A673 (cell line): Measurements from ENCODE around the gene GIMAP8. TPM values are rescaled to one million over a fixed set of nuclear protein-coding genes. Genes with fewer than 3 reads are reported as not detected.
"Not testable (repeated sequence)": the region's sequence is repeated elsewhere in the genome, so short reads cannot be mapped to it uniquely, and the experiment has no call there.

Experiments
- BruUV-seq: library from RNA; stranded (reverse); fragments of 400-500 nt; replicated peaks from 2 replicates; lab custom pipeline; 2021; lab: Mats Ljungman, UMichigan
- CTCF ChIA-PET: fragments of 300-600 bp; sonication (Branson Sonifier 250); formaldehyde crosslinking; loops from one replicate; lab custom pipeline; 2022; ENCODE audit warnings: antibody characterized with exemption; lab: Charles Lee
- POLR2A ChIA-PET: fragments of 300-600 bp; sonication (Branson Sonifier 250); formaldehyde crosslinking; loops from one replicate; lab custom pipeline; 2022; ENCODE audit warnings: antibody characterized with exemption; ENCODE audit not compliant: low non-redundant PET; lab: Charles Lee
- DNase-seq: peaks from one replicate; pipeline ENCODE4 v3.0.0-alpha.2; 2015; ENCODE audit warnings: low spot score
- H3K27ac ChIP-seq: fragments of 200-600 bp; sonication (generic); 2 replicates; pipeline ENCODE4 v1.5.1; 2016; ENCODE audit warnings: mixed run types, low read depth, mild to moderate bottlenecking, mixed read lengths, antibody characterized with exemption, low read length; ENCODE audit not compliant: poor library complexity, severe bottlenecking
- H3K27me3 ChIP-seq: fragments of 200-600 bp; sonication (generic); replicated peaks from 2 replicates; pipeline ENCODE4 v1.6.1; 2017; ENCODE audit warnings: mixed run types, low read depth, mild to moderate bottlenecking, mixed read lengths, antibody characterized with exemption, low read length; ENCODE audit not compliant: insufficient read depth, poor library complexity
- H3K36me3 ChIP-seq: fragments of 200-600 bp; sonication (generic); 2 replicates; pipeline ENCODE4 v1.6.1; 2016; ENCODE audit warnings: mixed run types, mild to moderate bottlenecking, mixed read lengths, antibody characterized with exemption, low read length; ENCODE audit not compliant: insufficient read depth, poor library complexity, severe bottlenecking
- H3K4me1 ChIP-seq: fragments of 200-600 bp; sonication (generic); 2 replicates; pipeline ENCODE4 v1.6.1; 2017; ENCODE audit warnings: mixed run types, mild to moderate bottlenecking, mixed read lengths, antibody characterized with exemption, low read length; ENCODE audit not compliant: insufficient read depth, poor library complexity, severe bottlenecking
- H3K4me3 ChIP-seq: fragments of 200-600 bp; sonication (generic); 2 replicates; pipeline ENCODE4 v1.5.1; 2016; ENCODE audit warnings: low read depth, mixed run types, mild to moderate bottlenecking, mixed read lengths, low read length; ENCODE audit not compliant: poor library complexity, severe bottlenecking
- H3K9me3 ChIP-seq: fragments of 200-600 bp; sonication (generic); 2 replicates; pipeline ENCODE4 v1.6.1; 2016; ENCODE audit warnings: mixed run types, low read depth, mild to moderate bottlenecking, mixed read lengths, antibody characterized with exemption, low read length; ENCODE audit not compliant: poor library complexity, severe bottlenecking
- EZH2 ChIP-seq: fragments of 200-600 bp; sonication (generic); IDR thresholded peaks from 2 replicates; pipeline ENCODE4 v1.6.1; 2017; ENCODE audit warnings: borderline replicate concordance, low read depth, mild to moderate bottlenecking, mixed read lengths, antibody characterized with exemption, low read length; ENCODE audit not compliant: poor library complexity, severe bottlenecking
- intact Hi-C: fragments of 100-400 bp; cut with micrococcal nuclease; formaldehyde crosslinking; loops from one replicate; pipeline ENCODE4 v1.10.0; 2022; ENCODE audit not compliant: unreplicated experiment
- total RNA-seq: library from RNA; stranded (reverse); gene quantifications from 2 replicates; pipeline ENCODE4 v1.2.3, GENCODE V29; 2021
- TF ChIP-seq, protein P1 (sequence below): fragments of 300-800, 200-600 bp; sonication (generic); conservative IDR thresholded peaks from 2 replicates; pipeline ENCODE4 v1.5.1; 2017; ENCODE audit warnings: low read depth, mild to moderate bottlenecking, antibody characterized with exemption, low read length, moderate library complexity, mixed read lengths

Gene GIMAP8
- total RNA-seq, 1 experiment from 2014 or later, result not detected

- BruUV-seq, result no TSS peak
- no peak for TF ChIP-seq EZH2
- TF ChIP-seq, protein P1, sequence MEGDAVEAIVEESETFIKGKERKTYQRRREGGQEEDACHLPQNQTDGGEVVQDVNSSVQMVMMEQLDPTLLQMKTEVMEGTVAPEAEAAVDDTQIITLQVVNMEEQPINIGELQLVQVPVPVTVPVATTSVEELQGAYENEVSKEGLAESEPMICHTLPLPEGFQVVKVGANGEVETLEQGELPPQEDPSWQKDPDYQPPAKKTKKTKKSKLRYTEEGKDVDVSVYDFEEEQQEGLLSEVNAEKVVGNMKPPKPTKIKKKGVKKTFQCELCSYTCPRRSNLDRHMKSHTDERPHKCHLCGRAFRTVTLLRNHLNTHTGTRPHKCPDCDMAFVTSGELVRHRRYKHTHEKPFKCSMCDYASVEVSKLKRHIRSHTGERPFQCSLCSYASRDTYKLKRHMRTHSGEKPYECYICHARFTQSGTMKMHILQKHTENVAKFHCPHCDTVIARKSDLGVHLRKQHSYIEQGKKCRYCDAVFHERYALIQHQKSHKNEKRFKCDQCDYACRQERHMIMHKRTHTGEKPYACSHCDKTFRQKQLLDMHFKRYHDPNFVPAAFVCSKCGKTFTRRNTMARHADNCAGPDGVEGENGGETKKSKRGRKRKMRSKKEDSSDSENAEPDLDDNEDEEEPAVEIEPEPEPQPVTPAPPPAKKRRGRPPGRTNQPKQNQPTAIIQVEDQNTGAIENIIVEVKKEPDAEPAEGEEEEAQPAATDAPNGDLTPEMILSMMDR, result no peak
- DNase-seq, result no peak
- Histone ChIP-seq H3K4me3 (no peak overlapping the region), H3K4me1 (peaks cover 4% of the 10 kb centered on the region), H3K27ac (no peak overlapping the region), H3K36me3 (no peaks in the 10 kb centered on the region), H3K9me3 (no peaks in the 10 kb centered on the region), H3K27me3 (no peaks in the 10 kb centered on the region)
- ChIA-PET POLR2A (no interaction called here), CTCF (no interaction called here)
- intact Hi-C loops, result no loop called here
Measured at GRCh38 chr7:150453181-150453580, 2.8 kb downstream of the GIMAP8 start.

GRCh38 chr7:150453892-150454291 lies 3.5 kb downstream of the GIMAP8 start:
- no peak overlapping the region for H3K27ac ChIP-seq
- no TSS peak for BruUV-seq
- intact Hi-C loops, result no loop called here
- H3K4me3 ChIP-seq, result no peak overlapping the region
- DNase-seq, result no peak
- H3K4me1 ChIP-seq, result peaks cover 3% of the 10 kb centered on the region
- CTCF ChIA-PET, result no interaction called here
- no peaks in the 10 kb centered on the region for H3K36me3 ChIP-seq
- POLR2A ChIA-PET, result no interaction called here
- H3K9me3 ChIP-seq, result no peaks in the 10 kb centered on the region
- TF ChIP-seq, protein P1, result no peak
- no peak for TF ChIP-seq EZH2
- no peaks in the 10 kb centered on the region for H3K27me3 ChIP-seq

DNA sequence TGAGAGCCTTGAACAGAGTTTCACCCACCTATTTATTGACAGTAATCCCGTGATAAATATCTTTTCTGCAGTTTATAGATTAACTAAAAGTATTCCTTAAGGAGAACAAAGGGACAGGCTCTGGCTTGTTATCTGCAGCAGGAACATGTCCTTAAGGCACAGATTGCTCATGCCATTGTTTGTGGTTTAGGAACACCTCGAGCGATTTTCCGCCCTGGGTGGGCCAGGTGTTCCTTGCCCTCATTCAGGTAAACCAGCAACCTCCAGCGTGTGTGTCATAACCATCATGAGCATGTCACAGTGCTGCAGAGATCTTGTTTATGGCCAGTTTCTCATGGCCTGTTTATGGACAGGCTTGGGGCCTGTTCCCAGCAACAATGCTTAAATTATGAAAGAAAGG lies 6.6 kb downstream of the GIMAP8 start:
- POLR2A ChIA-PET, DNase-seq, H3K4me3 ChIP-seq, H3K9me3 ChIP-seq, H3K4me1 ChIP-seq, BruUV-seq, intact Hi-C loops, H3K27ac ChIP-seq, H3K27me3 ChIP-seq, H3K36me3 ChIP-seq, CTCF ChIA-PET: not testable (repeated sequence)

- H3K4me3 ChIP-seq, result no peak overlapping the region
- intact Hi-C loops, result no loop called here
- H3K27ac ChIP-seq, result no peak overlapping the region
- no peak for DNase-seq
- POLR2A ChIA-PET, result no interaction called here
- BruUV-seq, result no TSS peak
- no peaks in the 10 kb centered on the region for H3K36me3 ChIP-seq
- H3K27me3 ChIP-seq, result no peaks in the 10 kb centered on the region
- H3K9me3 ChIP-seq, result no peaks in the 10 kb centered on the region
- no peaks in the 10 kb centered on the region for H3K4me1 ChIP-seq
- TF ChIP-seq, protein P1, result no peak
- TF ChIP-seq EZH2, result no peak
- CTCF ChIA-PET, result no interaction called here
Measured at GRCh38 chr7:150458235-150458634, 7.8 kb downstream of the GIMAP8 start.
